HCT116 (cell line): ENCODE data around the gene GMDS. TPM values are rescaled to one million over a fixed set of nuclear protein-coding genes. Genes with fewer than 3 reads are reported as not detected.

Experiments
- ATAC-seq: fragments of 200-7000 bp; cut with Tn5 transposase; 2 replicates; pipeline ENCODE4 v1.9.1; 2020; ENCODE audit warnings: mild to moderate bottlenecking, moderate library complexity
- BruUV-seq: library from RNA; stranded (reverse); fragments of 400-500 nt; replicated peaks from 2 replicates; lab custom pipeline; 2021; lab: Mats Ljungman, UMichigan
- CTCF ChIA-PET: fragments of 300-600 bp; sonication (Branson Sonifier 250); formaldehyde crosslinking; loops from one replicate; lab custom pipeline; 2021; ENCODE audit warnings: antibody characterized with exemption; lab: Charles Lee
- POLR2A ChIA-PET: fragments of 300-600, 350-600 bp; sonication (Branson Sonifier 250); formaldehyde crosslinking; loops from one replicate; lab custom pipeline; 2021; ENCODE audit warnings: antibody characterized with exemption; lab: Charles Lee
- RAD21 ChIA-PET, 2 experiments: fragments of 300-600 bp; sonication (Branson Sonifier 250); formaldehyde crosslinking; loops; one replicate each; lab custom pipeline; 2023; ENCODE audit warnings: low total read pairs in 2 of 2; ENCODE audit not compliant: uncharacterized antibody in 2 of 2, unreplicated experiment in 2 of 2, low non-redundant PET in 1 of 2; lab: Charles Lee
- DNase-seq: peaks from one replicate; pipeline ENCODE4 v3.0.0-alpha.2; 2010; ENCODE audit warnings: low read depth, low spot score
- H2AFZ ChIP-seq: fragments of 200-600 bp; shearing (Covaris generic), sonication (generic); 2 replicates; pipeline ENCODE4 v1.6.1; 2017; ENCODE audit warnings: low read depth, mixed run types, mixed read lengths, antibody characterized with exemption, low read length; ENCODE audit not compliant: poor library complexity, severe bottlenecking
- H3K27ac ChIP-seq: 2 replicates; pipeline ENCODE4 v1.5.1; 2012; ENCODE audit warnings: low read depth, low read length
- H3K27me3 ChIP-seq: fragments of 200-600 bp; sonication (generic); 2 replicates; pipeline ENCODE4 v1.6.1; 2016; ENCODE audit warnings: mixed run types, low read length, mixed read lengths; ENCODE audit not compliant: insufficient read depth
- H3K36me3 ChIP-seq, 2 experiments: fragments of 200-500 bp in 1 of 2; fragments of 200-600 bp in 1 of 2; sonication (Bioruptor generic) in 1 of 2; sonication (generic) in 1 of 2; 2 replicates each; pipeline versions ENCODE4 v1.5.1 to v1.6.1; 2014 to 2016; ENCODE audit warnings: low read length in 2 of 2, inconsistent platforms in 1 of 2, mixed read lengths in 1 of 2, mixed run types in 1 of 2; ENCODE audit not compliant: insufficient read depth in 2 of 2, control insufficient read depth in 1 of 2
- H3K4me1 ChIP-seq, 2 experiments: fragments of 200-600 bp in 1 of 2; sonication (generic) in 1 of 2; 2 replicates each; pipeline versions ENCODE4 v1.5.1 to v1.6.1; 2012 to 2017; ENCODE audit warnings: low read length in 2 of 2, inconsistent platforms in 1 of 2, mild to moderate bottlenecking in 1 of 2, mixed read lengths in 1 of 2, mixed run types in 1 of 2, moderate library complexity in 1 of 2; ENCODE audit not compliant: insufficient read depth in 2 of 2, control insufficient read depth in 1 of 2
- H3K4me2 ChIP-seq: fragments of 200-600 bp; sonication (generic); 2 replicates; pipeline ENCODE4 v1.6.1; 2017; ENCODE audit warnings: mixed run types, low read length, mixed read lengths
- H3K4me3 ChIP-seq, 2 experiments: fragments of 200-600 bp in 1 of 2; sonication (generic) in 1 of 2; replicated peaks in 1 of 2; 2 replicates each; pipeline ENCODE4 v1.5.1; 2011 to 2016; ENCODE audit warnings: low read length in 2 of 2, control low read depth in 1 of 2, low read depth in 1 of 2, mild to moderate bottlenecking in 1 of 2, mixed read lengths in 1 of 2, mixed run types in 1 of 2
- H3K79me2 ChIP-seq: fragments of 200-600 bp; sonication (generic); 2 replicates; pipeline ENCODE4 v1.6.1; 2017; ENCODE audit warnings: mild to moderate bottlenecking, mixed run types, low read length, moderate library complexity, mixed read lengths; ENCODE audit not compliant: insufficient read depth
- H3K9ac ChIP-seq: fragments of 200-600 bp; sonication (generic); 2 replicates; pipeline ENCODE4 v1.6.1; 2016; ENCODE audit warnings: low read length, mixed read lengths
- H3K9me2 ChIP-seq: fragments of 200-600 bp; sonication (generic), shearing (Covaris generic); 2 replicates; pipeline ENCODE4 v1.6.1; 2017; ENCODE audit warnings: mixed run types, mild to moderate bottlenecking, moderate library complexity; ENCODE audit not compliant: insufficient read depth
- H3K9me3 ChIP-seq, 2 experiments: fragments of 200-500 bp in 1 of 2; fragments of 200-600 bp in 1 of 2; sonication (Bioruptor generic) in 1 of 2; sonication (generic) in 1 of 2; 2 replicates each; pipeline ENCODE4 v1.6.1; 2014 to 2017; ENCODE audit warnings: low read length in 2 of 2, mixed read lengths in 2 of 2, inconsistent platforms in 1 of 2, low read depth in 1 of 2, mild to moderate bottlenecking in 1 of 2, mixed run types in 1 of 2, moderate library complexity in 1 of 2; ENCODE audit not compliant: control insufficient read depth in 1 of 2, insufficient read depth in 1 of 2
- H4K20me1 ChIP-seq: fragments of 200-600 bp; sonication (generic), shearing (Covaris generic); 2 replicates; pipeline ENCODE4 v1.6.1; 2017; ENCODE audit warnings: mixed run types, mild to moderate bottlenecking, moderate library complexity; ENCODE audit not compliant: insufficient read depth
- CBX3 ChIP-seq: IDR thresholded peaks from 2 replicates; pipeline ENCODE4 v1.6.1; 2012; ENCODE audit warnings: low read depth
- CEBPB ChIP-seq: IDR thresholded peaks from 2 replicates; pipeline ENCODE4 v1.6.1; 2012; ENCODE audit warnings: low read depth
- ELF1 ChIP-seq: IDR thresholded peaks from 2 replicates; pipeline ENCODE4 v1.6.1; 2012; ENCODE audit warnings: low read depth, borderline replicate concordance
- JUND ChIP-seq: IDR thresholded peaks from 2 replicates; pipeline ENCODE4 v1.6.1; 2012
- POLR2A ChIP-seq: IDR thresholded peaks from 2 replicates; pipeline ENCODE4 v1.7.0; 2011; ENCODE audit warnings: borderline replicate concordance; ENCODE audit not compliant: insufficient read depth, insufficient read length; ENCODE audit errors: extremely low read depth
- RAD21 ChIP-seq: IDR thresholded peaks from 2 replicates; pipeline ENCODE4 v1.6.1; 2012; ENCODE audit warnings: low read depth, mild to moderate bottlenecking
- REST ChIP-seq: IDR thresholded peaks from 2 replicates; pipeline ENCODE4 v1.6.1; 2012; ENCODE audit warnings: low read depth
- ZNF274 ChIP-seq: fragments of 200-500 bp; sonication (Bioruptor generic); IDR thresholded peaks from 2 replicates; pipeline ENCODE4 v1.6.1; 2014; ENCODE audit warnings: mild to moderate bottlenecking, low read depth, low read length, inconsistent platforms
- intact Hi-C: fragments of 100-400 bp; cut with micrococcal nuclease; formaldehyde crosslinking; loops from 2 replicates; pipeline ENCODE4 v1.10.0; 2022
- total RNA-seq: library from RNA; stranded (reverse); gene quantifications from one replicate; pipeline ENCODE4 v1.2.1, GENCODE V29; 2021; ENCODE audit not compliant: unreplicated experiment
- TF ChIP-seq, protein P1 (sequence below): IDR thresholded peaks from 2 replicates; pipeline ENCODE4 v1.6.1; 2011; ENCODE audit warnings: mild to moderate bottlenecking, low read length, moderate library complexity; ENCODE audit not compliant: insufficient replicate concordance; ENCODE audit errors: extremely low read depth

GMDS gene
- total RNA-seq, 1 experiment from 2014 or later, result 34.4 TPM

GRCh38 chr6:1590580-1590979 is 654.8 kb downstream of the GMDS start:
- intact Hi-C loops, result loop anchor here (10.0 kb wide), 1 partner anchor 1464 kb away; no protein-coding TSS in a partner anchor

More at GRCh38 chr6:1590580-1590979, 654.8 kb downstream of the GMDS start:
- Histone ChIP-seq H3K79me2 (no peaks in the 10 kb centered on the region), H3K9me3 (no peaks in the 10 kb centered on the region), H3K36me3 (no peaks in the 10 kb centered on the region), H3K9ac (no peak overlapping the region), H3K27me3 (0 out of 2 replicates have a peak, but pooled peaks cover 3% of the 10 kb centered on the region), H4K20me1 (no peaks in the 10 kb centered on the region), H2AFZ (no peak overlapping the region), H3K9me2 (no peaks in the 10 kb centered on the region), H3K4me2 (no peak overlapping the region), H3K27ac (no peak overlapping the region), H3K4me3 (no peak overlapping the region), H3K4me1 (no peaks in the 10 kb centered on the region)
- no peak for DNase-seq
- ATAC-seq, result no peak
- TF ChIP-seq CBX3, result no peak
- TF ChIP-seq CEBPB, result no peak
- TF ChIP-seq, protein P1, sequence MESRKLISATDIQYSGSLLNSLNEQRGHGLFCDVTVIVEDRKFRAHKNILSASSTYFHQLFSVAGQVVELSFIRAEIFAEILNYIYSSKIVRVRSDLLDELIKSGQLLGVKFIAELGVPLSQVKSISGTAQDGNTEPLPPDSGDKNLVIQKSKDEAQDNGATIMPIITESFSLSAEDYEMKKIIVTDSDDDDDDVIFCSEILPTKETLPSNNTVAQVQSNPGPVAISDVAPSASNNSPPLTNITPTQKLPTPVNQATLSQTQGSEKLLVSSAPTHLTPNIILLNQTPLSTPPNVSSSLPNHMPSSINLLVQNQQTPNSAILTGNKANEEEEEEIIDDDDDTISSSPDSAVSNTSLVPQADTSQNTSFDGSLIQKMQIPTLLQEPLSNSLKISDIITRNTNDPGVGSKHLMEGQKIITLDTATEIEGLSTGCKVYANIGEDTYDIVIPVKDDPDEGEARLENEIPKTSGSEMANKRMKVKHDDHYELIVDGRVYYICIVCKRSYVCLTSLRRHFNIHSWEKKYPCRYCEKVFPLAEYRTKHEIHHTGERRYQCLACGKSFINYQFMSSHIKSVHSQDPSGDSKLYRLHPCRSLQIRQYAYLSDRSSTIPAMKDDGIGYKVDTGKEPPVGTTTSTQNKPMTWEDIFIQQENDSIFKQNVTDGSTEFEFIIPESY, result no peak
- no peak for TF ChIP-seq ELF1
- TF ChIP-seq POLR2A, result no peak
- TF ChIP-seq RAD21, result no peak
- TF ChIP-seq REST, result no peak
- TF ChIP-seq ZNF274, result no peak
- TF ChIP-seq JUND, result no peak
- BruUV-seq, result no TSS peak
- ChIA-PET CTCF (no interaction called here), RAD21 (no interaction called here), POLR2A (no interaction called here)
